ENCODE results near the gene GALNTL6. TPM values are rescaled to one million over a fixed set of nuclear protein-coding genes. Genes with fewer than 3 reads are reported as not detected.

Gene GALNTL6
- total RNA-seq, 1 donor: under 0.01 TPM

DNA sequence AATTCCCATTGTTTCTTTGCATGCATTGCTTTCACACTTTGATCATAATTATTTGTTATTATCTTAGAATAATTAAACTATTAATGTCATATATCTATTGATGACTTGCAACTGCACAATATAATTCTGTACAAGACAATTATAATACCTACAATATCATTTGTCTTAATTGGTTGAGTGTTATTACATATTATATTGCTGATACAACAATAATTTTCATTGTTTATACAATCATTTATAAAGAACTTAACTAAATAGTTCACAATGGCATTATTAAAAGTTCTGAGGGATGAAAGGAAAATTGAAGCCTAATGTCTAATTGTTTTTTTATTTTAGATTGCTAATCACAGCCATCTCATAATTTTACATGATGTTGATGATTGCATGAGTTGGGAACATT is 227.6 kb downstream of the GALNTL6 start:
- no peaks in the 10 kb centered on the region for H4K20me1 ChIP-seq (ENCODE audit: insufficient read depth, low read length)
- H2AFZ ChIP-seq (ENCODE audit: low read length): no peak overlapping the region
- no peaks in the 10 kb centered on the region for H3K79me2 ChIP-seq (ENCODE audit: insufficient read depth, low read length)
- no peak overlapping the region for H3K4me3 ChIP-seq (ENCODE audit: insufficient read depth, low read length)
- H3K27me3 ChIP-seq (ENCODE audit: insufficient read depth, low read length): no peaks in the 10 kb centered on the region
- TF ChIP-seq, protein P1, sequence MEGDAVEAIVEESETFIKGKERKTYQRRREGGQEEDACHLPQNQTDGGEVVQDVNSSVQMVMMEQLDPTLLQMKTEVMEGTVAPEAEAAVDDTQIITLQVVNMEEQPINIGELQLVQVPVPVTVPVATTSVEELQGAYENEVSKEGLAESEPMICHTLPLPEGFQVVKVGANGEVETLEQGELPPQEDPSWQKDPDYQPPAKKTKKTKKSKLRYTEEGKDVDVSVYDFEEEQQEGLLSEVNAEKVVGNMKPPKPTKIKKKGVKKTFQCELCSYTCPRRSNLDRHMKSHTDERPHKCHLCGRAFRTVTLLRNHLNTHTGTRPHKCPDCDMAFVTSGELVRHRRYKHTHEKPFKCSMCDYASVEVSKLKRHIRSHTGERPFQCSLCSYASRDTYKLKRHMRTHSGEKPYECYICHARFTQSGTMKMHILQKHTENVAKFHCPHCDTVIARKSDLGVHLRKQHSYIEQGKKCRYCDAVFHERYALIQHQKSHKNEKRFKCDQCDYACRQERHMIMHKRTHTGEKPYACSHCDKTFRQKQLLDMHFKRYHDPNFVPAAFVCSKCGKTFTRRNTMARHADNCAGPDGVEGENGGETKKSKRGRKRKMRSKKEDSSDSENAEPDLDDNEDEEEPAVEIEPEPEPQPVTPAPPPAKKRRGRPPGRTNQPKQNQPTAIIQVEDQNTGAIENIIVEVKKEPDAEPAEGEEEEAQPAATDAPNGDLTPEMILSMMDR (IDR thresholded peaks at IDR 0.05; ENCODE audit: extremely low read depth, low read depth, low read length): no peak
- no peaks in the 10 kb centered on the region for H3K9me3 ChIP-seq (ENCODE audit: low read depth, low read length)
- H3K27ac ChIP-seq (ENCODE audit: low read depth, low read length): no peak overlapping the region
- no peaks in the 10 kb centered on the region for H3K36me3 ChIP-seq (ENCODE audit: insufficient read depth, low read length)
- H3K4me1 ChIP-seq (ENCODE audit: insufficient read depth, low read length): no peaks in the 10 kb centered on the region
- no peak overlapping the region for H3K4me2 ChIP-seq (ENCODE audit: insufficient read depth, low read length)
- DNase-seq (ENCODE audit: insufficient read length, low spot score, missing footprints): no peak

DNA sequence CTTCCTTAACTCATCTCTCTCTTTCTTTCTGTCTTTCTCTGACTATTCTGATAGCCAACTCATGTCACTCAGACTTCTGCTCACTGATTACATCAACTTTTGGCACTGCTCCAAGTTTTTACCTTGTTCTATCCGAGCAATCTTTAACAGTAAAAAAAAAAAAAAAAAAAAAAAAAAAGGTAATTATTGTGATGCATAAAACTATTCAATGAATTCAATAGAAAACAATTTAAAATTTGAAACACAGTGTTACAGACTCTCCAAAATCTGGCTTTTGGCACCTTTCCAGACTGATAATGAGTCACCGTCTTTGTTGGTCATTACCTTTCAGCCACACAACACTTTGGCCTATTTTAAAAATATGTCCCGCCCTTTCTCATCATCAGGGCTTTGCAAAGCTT is 229.5 kb downstream of the GALNTL6 start:
- Histone ChIP-seq H3K27me3 (ENCODE audit: insufficient read depth, low read length) (no peaks in the 10 kb centered on the region), H3K4me2 (ENCODE audit: insufficient read depth, low read length) (no peak overlapping the region), H2AFZ (ENCODE audit: low read length) (no peak overlapping the region), H3K4me1 (ENCODE audit: insufficient read depth, low read length) (no peaks in the 10 kb centered on the region), H3K9me3 (ENCODE audit: low read depth, low read length) (no peaks in the 10 kb centered on the region), H4K20me1 (ENCODE audit: insufficient read depth, low read length) (no peaks in the 10 kb centered on the region), H3K27ac (ENCODE audit: low read depth, low read length) (no peak overlapping the region), H3K36me3 (ENCODE audit: insufficient read depth, low read length) (no peaks in the 10 kb centered on the region), H3K79me2 (ENCODE audit: insufficient read depth, low read length) (no peaks in the 10 kb centered on the region), H3K4me3 (ENCODE audit: insufficient read depth, low read length) (no peak overlapping the region)
- TF ChIP-seq, protein P1 (IDR thresholded peaks at IDR 0.05; ENCODE audit: extremely low read depth, low read depth, low read length): no peak
- no peak for DNase-seq (ENCODE audit: insufficient read length, low spot score, missing footprints)

DNA sequence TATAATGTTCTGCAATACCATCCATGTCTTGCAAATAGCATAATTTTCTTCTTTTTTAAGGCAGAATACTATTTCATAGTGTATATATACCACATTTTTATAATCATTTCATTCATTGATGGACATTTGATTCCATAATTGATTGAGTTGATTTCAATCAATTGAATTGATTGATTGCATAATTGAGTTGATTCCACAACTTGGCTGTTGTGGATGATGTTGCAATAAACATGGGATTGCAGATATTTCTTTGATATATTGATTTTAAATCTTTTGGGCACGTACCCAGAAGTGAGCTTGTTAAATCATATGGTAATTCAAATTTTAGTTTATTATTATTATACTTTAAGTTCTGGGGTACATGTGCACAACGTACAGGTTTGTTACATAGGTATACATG is 232.8 kb downstream of the GALNTL6 start:
- no peak for DNase-seq (ENCODE audit: insufficient read length, low spot score, missing footprints)
- Histone ChIP-seq H3K79me2 (ENCODE audit: insufficient read depth, low read length) (no peaks in the 10 kb centered on the region), H3K36me3 (ENCODE audit: insufficient read depth, low read length) (no peaks in the 10 kb centered on the region), H3K4me3 (ENCODE audit: insufficient read depth, low read length) (no peak overlapping the region), H3K27ac (ENCODE audit: low read depth, low read length) (no peak overlapping the region), H2AFZ (ENCODE audit: low read length) (no peak overlapping the region), H3K4me2 (ENCODE audit: insufficient read depth, low read length) (no peak overlapping the region), H3K9me3 (ENCODE audit: low read depth, low read length) (no peaks in the 10 kb centered on the region), H4K20me1 (ENCODE audit: insufficient read depth, low read length) (no peaks in the 10 kb centered on the region), H3K27me3 (ENCODE audit: insufficient read depth, low read length) (no peaks in the 10 kb centered on the region), H3K4me1 (ENCODE audit: insufficient read depth, low read length) (no peaks in the 10 kb centered on the region)
- TF ChIP-seq, protein P1 (IDR thresholded peaks at IDR 0.05; ENCODE audit: extremely low read depth, low read depth, low read length): no peak

- Histone ChIP-seq H3K27me3 (ENCODE audit: insufficient read depth, low read length) (no peaks in the 10 kb centered on the region), H3K4me1 (ENCODE audit: insufficient read depth, low read length) (no peaks in the 10 kb centered on the region), H3K9me3 (ENCODE audit: low read depth, low read length) (no peaks in the 10 kb centered on the region), H4K20me1 (ENCODE audit: insufficient read depth, low read length) (no peaks in the 10 kb centered on the region), H3K4me2 (ENCODE audit: insufficient read depth, low read length) (no peak overlapping the region), H3K79me2 (ENCODE audit: insufficient read depth, low read length) (no peaks in the 10 kb centered on the region), H3K4me3 (ENCODE audit: insufficient read depth, low read length) (no peak overlapping the region), H3K36me3 (ENCODE audit: insufficient read depth, low read length) (no peaks in the 10 kb centered on the region), H2AFZ (ENCODE audit: low read length) (no peak overlapping the region), H3K27ac (ENCODE audit: low read depth, low read length) (no peak overlapping the region)
- no peak for DNase-seq (ENCODE audit: insufficient read length, low spot score, missing footprints)
- TF ChIP-seq, protein P1 (IDR thresholded peaks at IDR 0.05; ENCODE audit: extremely low read depth, low read depth, low read length): no peak
Measured at GRCh38 chr4:172048666-172049065, 235.5 kb downstream of the GALNTL6 start.

Measured in osteoblast (primary cell).